Caco-2 (cell line): Measurements from ENCODE around the gene CRMP1. TPM values are rescaled to one million over a fixed set of nuclear protein-coding genes. Genes with fewer than 3 reads are reported as not detected.

Experiments used
- BruUV-seq: library from RNA; stranded (reverse); fragments of 400-500 nt; replicated peaks from 2 replicates; lab custom pipeline; 2021; lab: Mats Ljungman, UMichigan
- CTCF ChIA-PET: fragments of 300-600 bp; sonication (Branson Sonifier 250); formaldehyde crosslinking; loops from one replicate; lab custom pipeline; 2022; ENCODE audit warnings: antibody characterized with exemption; lab: Charles Lee
- POLR2A ChIA-PET: fragments of 300-600 bp; sonication (Branson Sonifier 250); formaldehyde crosslinking; loops from one replicate; lab custom pipeline; 2022; ENCODE audit warnings: antibody characterized with exemption; lab: Charles Lee
- DNase-seq, 2 experiments: peaks; one replicate each; pipeline versions ENCODE4 v3.0.0 to v3.0.0-alpha.2; 2020 to 2022
- H3K27me3 ChIP-seq: replicated peaks from 2 replicates; pipeline ENCODE4 v1.6.0; 2011; ENCODE audit warnings: low read length; ENCODE audit not compliant: control insufficient read depth, insufficient read depth
- H3K36me3 ChIP-seq: 2 replicates; pipeline ENCODE4 v1.5.1; 2011; ENCODE audit warnings: low read length; ENCODE audit not compliant: control insufficient read depth, insufficient read depth
- H3K4me1 ChIP-seq: fragments of 250-450 bp; sonication (Bioruptor Pico); 2 replicates; pipeline ENCODE4 v1.5.1; 2020; ENCODE audit warnings: mild to moderate bottlenecking
- H3K4me3 ChIP-seq: 2 replicates; pipeline ENCODE4 v1.5.1; 2011; ENCODE audit warnings: low read depth, mild to moderate bottlenecking, control low read depth, low read length
- H3K9me3 ChIP-seq: fragments of 250-450 bp; sonication (Bioruptor Pico); 2 replicates; pipeline ENCODE4 v1.5.1; 2020; ENCODE audit warnings: mild to moderate bottlenecking, moderate library complexity
- H3K27ac Mint-ChIP-seq: one replicate; pipeline ENCODE4 v1.8.0; 2022; ENCODE audit warnings: mixed read lengths; ENCODE audit not compliant: unreplicated experiment
- H3K27me3 Mint-ChIP-seq: one replicate; pipeline ENCODE4 v1.8.0; 2022; ENCODE audit warnings: mixed read lengths; ENCODE audit not compliant: insufficient read depth, unreplicated experiment
- H3K36me3 Mint-ChIP-seq: one replicate; pipeline ENCODE4 v1.8.0; 2022; ENCODE audit warnings: mild to moderate bottlenecking, mixed read lengths; ENCODE audit not compliant: insufficient read depth, unreplicated experiment
- H3K4me1 Mint-ChIP-seq: one replicate; pipeline ENCODE4 v1.8.0; 2022; ENCODE audit warnings: low read depth, mixed read lengths; ENCODE audit not compliant: unreplicated experiment
- H3K4me3 Mint-ChIP-seq: one replicate; pipeline ENCODE4 v1.8.0; 2022; ENCODE audit warnings: mild to moderate bottlenecking, moderate library complexity, mixed read lengths; ENCODE audit not compliant: unreplicated experiment
- H3K9me3 Mint-ChIP-seq: one replicate; pipeline ENCODE4 v1.8.0; 2022; ENCODE audit warnings: mixed read lengths; ENCODE audit not compliant: unreplicated experiment
- intact Hi-C: fragments of 100-400 bp; cut with micrococcal nuclease; formaldehyde crosslinking; loops from one replicate; pipeline ENCODE4 v1.10.0; 2022; ENCODE audit not compliant: unreplicated experiment
- total RNA-seq: library from RNA; stranded (reverse); gene quantifications from 2 replicates; pipeline ENCODE4 v1.2.3, GENCODE V29; 2022
- TF ChIP-seq, protein P1 (sequence below), 2 experiments: fragments of 200-600 bp in 1 of 2; IDR thresholded peaks; 1 replicate in 1 of 2; 2 replicates in 1 of 2; pipeline versions ENCODE4 v1.5.1 to v1.8.0; 2011 to 2022; ENCODE audit warnings: antibody characterized with exemption in 1 of 2, control low read depth in 1 of 2, inconsistent platforms in 1 of 2, low read depth in 1 of 2, low read length in 1 of 2, mild to moderate bottlenecking in 1 of 2, moderate library complexity in 1 of 2; ENCODE audit not compliant: insufficient read depth in 1 of 2, severe bottlenecking in 1 of 2, unreplicated experiment in 1 of 2

CRMP1 gene
- total RNA-seq, 1 experiment from 2014 or later, result not detected

DNA sequence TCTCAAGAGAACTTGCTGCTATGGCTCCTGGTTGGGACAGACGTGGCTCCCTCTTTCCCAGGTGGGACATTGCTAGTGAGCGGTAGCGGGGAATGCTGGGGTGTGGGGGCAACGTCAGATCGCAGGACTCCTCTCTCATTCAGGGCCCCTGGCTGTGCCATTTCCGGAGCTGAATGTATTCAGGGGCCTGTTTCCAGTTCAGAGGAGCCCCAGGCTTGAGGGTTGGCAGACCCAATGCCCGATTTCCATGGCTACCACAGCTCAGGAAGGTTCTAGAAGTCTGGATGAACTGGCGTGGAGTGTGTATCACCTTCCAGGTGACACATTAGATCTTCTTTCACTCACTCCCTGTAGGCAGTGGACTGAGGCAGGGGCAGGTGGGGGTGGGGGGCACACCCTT lies 26.2 kb upstream of the CRMP1 start:
- H3K36me3 Mint-ChIP-seq, result no peaks in the 10 kb centered on the region
- CTCF ChIA-PET, result no interaction called here

DNA sequence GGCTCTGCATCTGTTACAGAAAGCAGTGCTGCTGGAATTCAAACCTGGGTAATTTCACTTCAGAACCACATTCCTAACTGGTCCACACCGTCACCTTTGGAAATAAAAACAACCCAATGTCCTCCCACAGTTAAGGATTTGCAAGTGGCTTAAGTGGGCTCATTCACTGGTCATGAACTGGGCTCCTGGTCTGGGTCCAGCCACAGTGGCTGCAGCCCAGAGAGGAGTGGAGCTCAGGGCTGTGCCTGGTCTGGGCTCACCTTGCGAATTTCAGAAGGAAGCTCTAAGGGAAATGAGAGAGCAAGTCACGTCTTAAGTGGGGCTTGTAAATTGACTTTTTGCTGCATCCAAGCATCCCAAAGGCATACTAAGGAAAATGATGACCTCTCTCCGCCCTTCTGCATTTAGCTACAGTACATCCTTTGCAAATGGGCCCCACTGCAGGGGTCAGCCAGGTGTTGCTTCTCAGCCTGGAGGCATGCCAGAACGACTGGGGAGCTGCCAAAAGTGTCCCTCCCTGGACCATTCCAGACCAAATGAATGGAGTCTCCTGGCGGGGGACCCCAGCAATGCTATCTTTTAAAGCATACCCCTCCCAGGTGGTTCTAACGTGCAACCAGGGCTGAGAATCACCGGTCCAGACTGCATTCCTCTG lies 25.6 kb upstream of the CRMP1 start:
- Histone ChIP-seq H3K4me3 (no peak overlapping the region), H3K4me1 (no peaks in the 10 kb centered on the region), H3K36me3 (no peaks in the 10 kb centered on the region), H3K27me3 (no peaks in the 10 kb centered on the region), H3K9me3 (no peaks in the 10 kb centered on the region)
- TF ChIP-seq, protein P1, sequence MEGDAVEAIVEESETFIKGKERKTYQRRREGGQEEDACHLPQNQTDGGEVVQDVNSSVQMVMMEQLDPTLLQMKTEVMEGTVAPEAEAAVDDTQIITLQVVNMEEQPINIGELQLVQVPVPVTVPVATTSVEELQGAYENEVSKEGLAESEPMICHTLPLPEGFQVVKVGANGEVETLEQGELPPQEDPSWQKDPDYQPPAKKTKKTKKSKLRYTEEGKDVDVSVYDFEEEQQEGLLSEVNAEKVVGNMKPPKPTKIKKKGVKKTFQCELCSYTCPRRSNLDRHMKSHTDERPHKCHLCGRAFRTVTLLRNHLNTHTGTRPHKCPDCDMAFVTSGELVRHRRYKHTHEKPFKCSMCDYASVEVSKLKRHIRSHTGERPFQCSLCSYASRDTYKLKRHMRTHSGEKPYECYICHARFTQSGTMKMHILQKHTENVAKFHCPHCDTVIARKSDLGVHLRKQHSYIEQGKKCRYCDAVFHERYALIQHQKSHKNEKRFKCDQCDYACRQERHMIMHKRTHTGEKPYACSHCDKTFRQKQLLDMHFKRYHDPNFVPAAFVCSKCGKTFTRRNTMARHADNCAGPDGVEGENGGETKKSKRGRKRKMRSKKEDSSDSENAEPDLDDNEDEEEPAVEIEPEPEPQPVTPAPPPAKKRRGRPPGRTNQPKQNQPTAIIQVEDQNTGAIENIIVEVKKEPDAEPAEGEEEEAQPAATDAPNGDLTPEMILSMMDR (IDR thresholded peaks at IDR 0.05; ENCODE audit: insufficient read depth in 1 of 2, low read depth in 1 of 2, low read length in 1 of 2, severe bottlenecking in 1 of 2, unreplicated experiment in 1 of 2), result no peak
- H3K27ac Mint-ChIP-seq, result no peak overlapping the region
- H3K4me1 Mint-ChIP-seq, result no peaks in the 10 kb centered on the region
- H3K9me3 Mint-ChIP-seq, result no peaks in the 10 kb centered on the region
- no peak for DNase-seq
- peaks cover 8% of the 10 kb centered on the region for H3K27me3 Mint-ChIP-seq
- H3K36me3 Mint-ChIP-seq, result no peaks in the 10 kb centered on the region
- CTCF ChIA-PET, result no interaction called here
- no TSS peak for BruUV-seq
- POLR2A ChIA-PET, result no interaction called here
- intact Hi-C loops, result no loop called here
- H3K4me3 Mint-ChIP-seq, result no peak overlapping the region

More for the DNA sequence above, 26.2 kb upstream of the CRMP1 start:
- intact Hi-C loops, result no loop called here
- Mint-ChIP-seq H3K27ac (no peak overlapping the region), H3K27me3 (peaks cover 8% of the 10 kb centered on the region), H3K9me3 (no peaks in the 10 kb centered on the region), H3K4me1 (no peaks in the 10 kb centered on the region), H3K4me3 (no peak overlapping the region)
- Histone ChIP-seq H3K4me1 (no peaks in the 10 kb centered on the region), H3K9me3 (no peaks in the 10 kb centered on the region), H3K27me3 (no peaks in the 10 kb centered on the region), H3K36me3 (no peaks in the 10 kb centered on the region), H3K4me3 (no peak overlapping the region)
- no peak for DNase-seq
- TF ChIP-seq, protein P1 (IDR thresholded peaks at IDR 0.05; ENCODE audit: insufficient read depth in 1 of 2, low read depth in 1 of 2, low read length in 1 of 2, severe bottlenecking in 1 of 2, unreplicated experiment in 1 of 2), result no peak
- POLR2A ChIA-PET, result no interaction called here
- no TSS peak for BruUV-seq

DNA sequence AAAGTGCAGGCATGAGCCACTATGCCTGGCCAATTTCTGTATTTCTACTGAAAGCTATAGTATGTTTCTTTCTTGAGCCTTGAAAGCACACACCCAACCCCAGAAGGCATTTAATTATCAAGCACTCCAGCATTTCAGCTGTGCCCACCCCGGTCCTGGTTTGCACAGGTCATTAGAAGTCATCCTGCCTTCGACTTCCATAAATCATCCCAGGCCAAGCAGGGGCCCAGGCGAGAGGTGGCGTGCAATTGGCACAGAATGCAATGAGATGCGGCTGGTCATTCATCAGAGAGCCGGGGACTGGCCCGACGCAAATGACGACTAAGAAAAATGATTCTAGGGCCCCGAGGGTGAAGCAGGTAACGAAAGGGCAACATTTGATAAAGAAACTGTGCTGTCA lies 24.8 kb upstream of the CRMP1 start:
- Mint-ChIP-seq H3K36me3 (no peaks in the 10 kb centered on the region), H3K27me3 (peaks cover 4% of the 10 kb centered on the region), H3K4me1 (no peaks in the 10 kb centered on the region), H3K4me3 (no peak overlapping the region), H3K27ac (no peak overlapping the region), H3K9me3 (no peaks in the 10 kb centered on the region)
- POLR2A ChIA-PET, result no interaction called here
- Histone ChIP-seq H3K27me3 (no peaks in the 10 kb centered on the region), H3K9me3 (no peaks in the 10 kb centered on the region), H3K4me1 (no peaks in the 10 kb centered on the region), H3K4me3 (no peak overlapping the region), H3K36me3 (no peaks in the 10 kb centered on the region)
- DNase-seq, result no peak
- TF ChIP-seq, protein P1 (IDR thresholded peaks at IDR 0.05; ENCODE audit: insufficient read depth in 1 of 2, low read depth in 1 of 2, low read length in 1 of 2, severe bottlenecking in 1 of 2, unreplicated experiment in 1 of 2), result no peak
- CTCF ChIA-PET, result no interaction called here
- intact Hi-C loops, result no loop called here
- BruUV-seq, result no TSS peak
